PC-3 (cell line): ENCODE measurements around the gene TMEM86B. TPM values are rescaled to one million over a fixed set of nuclear protein-coding genes. Genes with fewer than 3 reads are reported as not detected.

Experiments
- ATAC-seq: fragments of 200-7000 bp; cut with Tn5 transposase; 2 replicates; pipeline ENCODE4 v1.9.1; 2020; ENCODE audit warnings: mild to moderate bottlenecking, moderate library complexity
- BruUV-seq: library from RNA; stranded (reverse); fragments of 400-500 nt; replicated peaks from 2 replicates; lab custom pipeline; 2021; lab: Mats Ljungman, UMichigan
- CTCF ChIA-PET: fragments of 300-600 bp; sonication (Branson Sonifier 250); formaldehyde crosslinking; loops from one replicate; lab custom pipeline; 2022; ENCODE audit warnings: antibody characterized with exemption; lab: Charles Lee
- POLR2A ChIA-PET: fragments of 300-600 bp; sonication (Branson Sonifier 250); formaldehyde crosslinking; loops from one replicate; lab custom pipeline; 2022; ENCODE audit warnings: antibody characterized with exemption; ENCODE audit not compliant: unreplicated experiment; lab: Charles Lee
- DNase-seq: peaks from one replicate; pipeline ENCODE4 v3.0.0-alpha.2; 2015
- H2AFZ ChIP-seq: fragments of 300-600 bp; sonication (generic); 2 replicates; pipeline ENCODE4 v1.6.0; 2016; ENCODE audit warnings: antibody characterized with exemption, low read length
- H3F3A ChIP-seq: fragments of 300-600 bp; sonication (generic); one replicate; pipeline ENCODE4 v1.6.0; 2017; ENCODE audit warnings: antibody characterized with exemption, low read length, control low read depth, mild to moderate bottlenecking; ENCODE audit not compliant: unreplicated experiment
- H3K27ac ChIP-seq: fragments of 300-600 bp; sonication (generic); 2 replicates; pipeline ENCODE4 v1.5.1; 2016; ENCODE audit warnings: mild to moderate bottlenecking, low read length
- H3K27me3 ChIP-seq: fragments of 300-600 bp; sonication (generic); 2 replicates; pipeline ENCODE4 v1.6.1; 2016; ENCODE audit warnings: low read length, mixed read lengths
- H3K36me3 ChIP-seq: fragments of 300-600 bp; sonication (generic); 2 replicates; pipeline ENCODE4 v1.6.1; 2016; ENCODE audit warnings: low read depth, mixed run types, low read length, mixed read lengths
- H3K4me1 ChIP-seq: fragments of 300-600 bp; sonication (generic); 2 replicates; pipeline ENCODE4 v1.5.1; 2016; ENCODE audit warnings: low read length; ENCODE audit not compliant: insufficient read depth
- H3K4me2 ChIP-seq: fragments of 300-600 bp; sonication (generic); 2 replicates; pipeline ENCODE4 v1.6.0; 2016; ENCODE audit warnings: low read length
- H3K4me3 ChIP-seq: fragments of 300-600 bp; sonication (generic); 2 replicates; pipeline ENCODE4 v1.5.1; 2016; ENCODE audit warnings: mild to moderate bottlenecking, low read length, mixed read lengths
- H3K79me2 ChIP-seq: fragments of 300-600 bp; sonication (generic); 2 replicates; pipeline ENCODE4 v1.6.1; 2017; ENCODE audit warnings: low read length, mixed read lengths
- H3K9ac ChIP-seq: fragments of 300-600 bp; sonication (generic); 2 replicates; pipeline ENCODE4 v1.6.0; 2016; ENCODE audit warnings: mild to moderate bottlenecking, low read length
- H3K9me2 ChIP-seq: fragments of 300-600 bp; sonication (generic); replicated peaks from 2 replicates; pipeline ENCODE4 v1.6.1; 2016; ENCODE audit warnings: mixed run types, low read length, mixed read lengths
- H3K9me3 ChIP-seq: fragments of 300-600 bp; sonication (generic); 2 replicates; pipeline ENCODE4 v1.6.1; 2016; ENCODE audit warnings: low read length, mixed read lengths
- H4K20me1 ChIP-seq: fragments of 300-600 bp; sonication (generic); 2 replicates; pipeline ENCODE4 v1.6.1; 2016; ENCODE audit warnings: low read length, mixed read lengths
- CTCF ChIP-seq: fragments of 300-600 bp; sonication (generic); conservative IDR thresholded peaks from 2 replicates; pipeline ENCODE4 v1.5.1; 2017; ENCODE audit warnings: antibody characterized with exemption, low read depth, mild to moderate bottlenecking, low read length
- EZH2 ChIP-seq: fragments of 300-600 bp; sonication (generic); IDR thresholded peaks from one replicate; pipeline ENCODE4 v1.6.1; 2017; ENCODE audit warnings: antibody characterized with exemption, mild to moderate bottlenecking, low read length; ENCODE audit not compliant: unreplicated experiment
- EZH2phosphoT487 ChIP-seq: fragments of 300-600 bp; sonication (generic); IDR thresholded peaks from 2 replicates; pipeline ENCODE4 v1.6.1; 2018; ENCODE audit warnings: mild to moderate bottlenecking, antibody characterized with exemption, low read length, borderline replicate concordance
- intact Hi-C: fragments of 100-400 bp; cut with micrococcal nuclease; formaldehyde crosslinking; loops from 2 replicates; pipeline ENCODE4 v1.9.0; 2023
- total RNA-seq: library from RNA; depleted of rRNA; stranded (reverse); fragments of >200 nt; gene quantifications from 2 replicates; pipeline ENCODE4 v1.2.3, GENCODE V29; 2014

TMEM86B gene
- total RNA-seq, 1 experiment from 2014 or later, result 11.8 TPM

DNA sequence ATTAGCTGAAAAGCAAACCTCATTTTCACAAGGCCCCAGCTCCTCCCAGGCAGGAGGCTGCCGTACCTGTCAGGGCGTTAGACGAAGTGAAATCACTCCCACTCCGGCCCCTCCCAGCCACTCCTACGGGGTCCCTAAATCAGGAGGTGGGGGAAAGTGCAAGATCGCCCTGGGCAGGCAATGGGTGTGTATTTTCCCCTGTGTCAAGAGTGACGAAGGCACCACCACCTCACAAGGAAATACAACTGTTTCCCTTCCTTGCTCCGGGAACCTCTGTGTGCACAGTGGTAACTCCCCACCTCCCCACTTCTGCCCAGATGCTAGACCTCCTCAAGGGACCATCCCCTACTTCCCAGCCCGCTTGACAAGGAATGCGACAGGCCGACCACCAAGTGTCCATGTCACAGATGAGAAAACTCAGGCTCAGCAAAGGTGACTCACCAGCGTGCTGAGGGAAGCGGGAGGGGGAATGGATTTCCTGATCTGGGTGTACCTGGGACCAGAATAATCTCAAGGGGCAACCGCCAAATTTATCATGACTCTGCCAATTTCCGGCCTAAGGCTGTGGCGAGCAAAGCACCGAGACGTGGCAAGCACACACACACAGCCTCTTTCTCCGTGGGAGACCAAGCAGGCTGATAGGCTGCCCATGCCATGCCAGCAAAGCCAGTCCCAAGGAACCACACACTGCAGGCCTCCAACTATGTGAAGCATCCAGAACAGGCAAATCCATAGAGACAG lies 22.9 kb upstream of the TMEM86B start:
- Histone ChIP-seq H2AFZ (no peak overlapping the region), H3F3A (peaks cover 3% of the 10 kb centered on the region), H3K9ac (peak overlapping the region; percentile 4; the same call in 1 of the 2 replicates), H3K4me1 (peaks cover 73% of the 10 kb centered on the region), H3K79me2 (peaks cover 100% of the 10 kb centered on the region), H3K27me3 (no peaks in the 10 kb centered on the region), H3K36me3 (peaks cover 11% of the 10 kb centered on the region; the same call in 1 of the 2 replicates), H3K9me2 (no peaks in the 10 kb centered on the region), H3K4me3 (no peak overlapping the region), H3K4me2 (peak overlapping the region; percentile 51), H3K27ac (peak overlapping the region; percentile 64), H4K20me1 (peaks cover 74% of the 10 kb centered on the region), H3K9me3 (no peaks in the 10 kb centered on the region)
- no TSS peak for BruUV-seq
- intact Hi-C loops, result no loop called here
- ATAC-seq (peak; percentile 52), DNase-seq (peak; percentile 87)
- ChIA-PET CTCF (no interaction called here), POLR2A (interaction anchor here (0.6 kb wide), 1 partner anchor 1358 kb away, joined by 6 read pairs; no protein-coding TSS in a partner anchor)
- no peak for TF ChIP-seq EZH2
- no peak for TF ChIP-seq EZH2phosphoT487

GRCh38 chr19:55250262-55251036 lies 21.9 kb upstream of the TMEM86B start:
- Histone ChIP-seq H3K36me3 (peaks cover 19% of the 10 kb centered on the region; the same call in 1 of the 2 replicates), H3K4me1 (peaks cover 63% of the 10 kb centered on the region), H2AFZ (no peak overlapping the region), H3K4me3 (no peak overlapping the region), H3K9ac (no peak overlapping the region), H3K27me3 (no peaks in the 10 kb centered on the region), H3K9me2 (no peaks in the 10 kb centered on the region), H3K27ac (peak overlapping the region; percentile 64), H3F3A (no peaks in the 10 kb centered on the region), H3K79me2 (peaks cover 99% of the 10 kb centered on the region), H4K20me1 (peaks cover 76% of the 10 kb centered on the region), H3K4me2 (no peak overlapping the region), H3K9me3 (no peaks in the 10 kb centered on the region)
- DNase-seq (no peak), ATAC-seq (no peak)
- ChIA-PET CTCF (no interaction called here), POLR2A (no interaction called here)
- TF ChIP-seq CTCF (no peak), EZH2 (no peak), EZH2phosphoT487 (no peak)
- intact Hi-C loops, result no loop called here
- BruUV-seq, result no TSS peak

DNA sequence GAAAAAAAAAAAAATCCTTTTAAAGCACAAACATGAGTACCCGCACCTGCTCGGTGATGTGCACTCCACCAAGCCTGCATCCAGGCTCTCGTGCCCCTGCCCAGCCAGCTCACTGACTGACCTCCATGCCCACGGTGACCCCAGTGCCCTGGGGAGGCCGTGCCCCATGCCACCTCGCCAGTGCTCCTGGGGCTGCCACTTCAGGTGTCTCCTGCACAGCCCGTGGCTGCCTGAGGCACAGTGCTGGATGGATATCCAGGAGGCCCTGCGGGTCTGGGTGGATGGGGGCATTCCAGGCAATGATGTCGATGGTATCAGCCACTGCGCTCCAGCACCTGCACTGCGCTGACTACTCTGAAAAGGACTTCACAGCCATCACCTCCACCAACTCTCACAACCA lies 21.3 kb upstream of the TMEM86B start:
- Histone ChIP-seq H3K9me2 (no peaks in the 10 kb centered on the region), H4K20me1 (peaks cover 74% of the 10 kb centered on the region), H3K4me1 (peaks cover 57% of the 10 kb centered on the region), H3K27me3 (no peaks in the 10 kb centered on the region), H3K27ac (no peak overlapping the region), H2AFZ (no peak overlapping the region), H3K9ac (no peak overlapping the region), H3K9me3 (no peaks in the 10 kb centered on the region), H3K4me2 (no peak overlapping the region), H3K4me3 (no peak overlapping the region), H3F3A (no peaks in the 10 kb centered on the region), H3K79me2 (peaks cover 93% of the 10 kb centered on the region), H3K36me3 (peaks cover 25% of the 10 kb centered on the region; the same call in 1 of the 2 replicates)
- no peak for TF ChIP-seq CTCF
- no peak for TF ChIP-seq EZH2
- TF ChIP-seq EZH2phosphoT487, result no peak
- intact Hi-C loops, result no loop called here
- ChIA-PET CTCF (no interaction called here), POLR2A (no interaction called here)
- no peak for DNase-seq
- BruUV-seq, result no TSS peak
- no peak for ATAC-seq
